ENCODE measurements around the gene NNT. TPM values are rescaled to one million over a fixed set of nuclear protein-coding genes. Genes with fewer than 3 reads are reported as not detected.
"Not testable (repeated sequence)": the region's sequence is repeated elsewhere in the genome, so short reads cannot be mapped to it uniquely, and the experiment has no call there.

NNT gene
- total RNA-seq, 4 donors from 2014 or later, result 21.9 to 93.0 (median 48.8) TPM

DNA sequence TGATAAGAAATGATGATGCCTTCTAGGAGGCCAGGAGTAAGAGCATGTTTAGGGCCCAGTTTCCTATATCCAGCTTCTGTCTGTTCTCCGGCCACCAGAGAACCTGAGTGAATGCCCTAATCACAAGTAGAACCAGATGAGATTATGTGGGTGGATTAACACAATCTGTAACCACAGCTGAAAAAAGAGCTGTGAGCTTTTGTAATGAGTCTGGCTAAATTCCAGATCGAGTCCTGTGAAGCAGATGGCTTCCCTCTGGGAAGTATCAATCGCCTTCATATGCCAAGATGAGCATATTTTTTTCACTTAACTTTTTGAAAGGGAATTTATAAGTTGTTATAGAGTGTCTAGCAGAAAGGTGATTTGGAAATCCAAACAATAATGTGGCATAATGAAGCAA, 99.8 kb downstream of the NNT start:
- no peaks in the 10 kb centered on the region for H3K27me3 ChIP-seq
- in situ Hi-C loops (cut with MboI; ENCODE audit: low pct_ligation_motif_present in 1 of 4, low pct_unique_long_range_greater_than_20kb in 1 of 4, low sequenced_read_pairs in 3 of 4) (no loop called here), intact Hi-C loops (cut with DNase I; ENCODE audit: low total_unique reads) (no loop called here)
- no peak overlapping the region for H3K4me3 ChIP-seq
- no peak for TF ChIP-seq EP300 (IDR thresholded peaks at IDR 0.05; ENCODE audit: low read depth)
- TF ChIP-seq CTCF (IDR thresholded peaks at IDR 0.05), result no peak
- no peak for TF ChIP-seq POLR2AphosphoS5 (IDR thresholded peaks at IDR 0.05)
- TF ChIP-seq POLR2A (IDR thresholded peaks at IDR 0.05), result no peak
- no peak for DNase-seq
- 73 to 80% methylated on average over 3 of the region's 3 CpGs for WGBS, 2 donors (ENCODE audit: low coverage in 1 of 2)
- H3K9me3 ChIP-seq, result no peaks in the 10 kb centered on the region
- H3K4me1 ChIP-seq, result no peaks in the 10 kb centered on the region
- peaks cover 0 to 9% (median 2%) of the 10 kb centered on the region in 4 donors for H3K36me3 ChIP-seq
- no peak overlapping the region for H3K27ac ChIP-seq

GRCh38 chr5:43704243-43704642, 101.3 kb downstream of the NNT start:
- TF ChIP-seq EP300 (IDR thresholded peaks at IDR 0.05; ENCODE audit: low read depth), result no peak
- TF ChIP-seq POLR2AphosphoS5 (IDR thresholded peaks at IDR 0.05), result no peak
- no peak for TF ChIP-seq POLR2A (IDR thresholded peaks at IDR 0.05)
- TF ChIP-seq CTCF (IDR thresholded peaks at IDR 0.05), result no peak
- WGBS, 2 donors (ENCODE audit: low coverage in 1 of 2), result 83 to 94% methylated on average over 1 to 4 of the region's 4 CpGs
- Histone ChIP-seq H3K27ac (no peak overlapping the region), H3K36me3 (peaks cover 0 to 9% (median 2%) of the 10 kb centered on the region in 4 donors), H3K9me3 (no peaks in the 10 kb centered on the region), H3K4me3 (no peak overlapping the region), H3K27me3 (no peaks in the 10 kb centered on the region), H3K4me1 (no peaks in the 10 kb centered on the region)
- intact Hi-C loops (cut with DNase I; ENCODE audit: low total_unique reads) (no loop called here), in situ Hi-C loops (cut with MboI; ENCODE audit: low pct_ligation_motif_present in 1 of 4, low pct_unique_long_range_greater_than_20kb in 1 of 4, low sequenced_read_pairs in 3 of 4) (no loop called here)
- no peak for DNase-seq

DNA sequence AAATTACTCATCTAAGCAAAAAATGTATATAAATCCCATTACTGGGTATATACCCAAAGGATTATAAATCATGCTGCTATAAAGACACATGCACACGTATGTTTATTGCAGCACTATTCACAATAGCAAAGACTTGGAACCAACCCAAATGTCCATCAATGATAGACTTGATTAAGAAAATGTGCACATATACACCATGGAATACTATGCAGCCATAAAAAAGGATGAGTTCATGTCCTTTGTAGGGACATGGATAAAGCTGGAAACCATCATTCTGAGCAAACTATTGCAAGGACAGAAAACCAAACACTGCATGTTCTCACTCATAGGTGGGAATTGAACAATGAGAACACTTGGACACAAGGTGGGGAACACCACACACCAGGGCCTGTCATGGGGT, 103.6 kb downstream of the NNT start:
- H3K9me3 ChIP-seq; H3K36me3 ChIP-seq; H3K4me1 ChIP-seq; in situ Hi-C loops (cut with MboI; ENCODE audit: low pct_ligation_motif_present in 1 of 4, low pct_unique_long_range_greater_than_20kb in 1 of 4, low sequenced_read_pairs in 3 of 4); intact Hi-C loops (cut with DNase I; ENCODE audit: low total_unique reads); H3K27me3 ChIP-seq; H3K4me3 ChIP-seq; DNase-seq; H3K27ac ChIP-seq: not testable (repeated sequence)
- WGBS, 2 donors (ENCODE audit: low coverage in 1 of 2), result 75 to 78% methylated on average over 1 of the region's 1 CpG

- DNase-seq, result no peak
- H3K27ac ChIP-seq, result no peak overlapping the region
- H3K36me3 ChIP-seq, result peaks cover 0 to 1% (median 0%) of the 10 kb centered on the region in 4 donors
- 88 to 91% methylated on average over 6 of the region's 6 CpGs for WGBS, 2 donors (ENCODE audit: low coverage in 1 of 2)
- no peak overlapping the region for H3K4me3 ChIP-seq
- H3K27me3 ChIP-seq, result no peaks in the 10 kb centered on the region
- in situ Hi-C loops (cut with MboI; ENCODE audit: low pct_ligation_motif_present in 1 of 4, low pct_unique_long_range_greater_than_20kb in 1 of 4, low sequenced_read_pairs in 3 of 4) (no loop called here), intact Hi-C loops (cut with DNase I; ENCODE audit: low total_unique reads) (no loop called here)
- H3K9me3 ChIP-seq, result no peaks in the 10 kb centered on the region
- TF ChIP-seq POLR2AphosphoS5 (IDR thresholded peaks at IDR 0.05) (no peak), POLR2A (IDR thresholded peaks at IDR 0.05) (no peak), CTCF (IDR thresholded peaks at IDR 0.05) (no peak), EP300 (IDR thresholded peaks at IDR 0.05; ENCODE audit: low read depth) (no peak)
- H3K4me1 ChIP-seq, result no peaks in the 10 kb centered on the region
Measured at GRCh38 chr5:43711496-43711895, 108.5 kb downstream of the NNT start.

GRCh38 chr5:43712081-43712480, 109.1 kb downstream of the NNT start:
- Histone ChIP-seq H3K36me3 (no peaks in the 10 kb centered on the region), H3K27me3 (no peaks in the 10 kb centered on the region), H3K4me1 (no peaks in the 10 kb centered on the region), H3K27ac (no peak overlapping the region), H3K9me3 (no peaks in the 10 kb centered on the region), H3K4me3 (no peak overlapping the region)
- 91 to 97% methylated on average over 3 of the region's 3 CpGs for WGBS, 2 donors (ENCODE audit: low coverage in 1 of 2)
- intact Hi-C loops (cut with DNase I; ENCODE audit: low total_unique reads) (no loop called here), in situ Hi-C loops (cut with MboI; ENCODE audit: low pct_ligation_motif_present in 1 of 4, low pct_unique_long_range_greater_than_20kb in 1 of 4, low sequenced_read_pairs in 3 of 4) (no loop called here)
- DNase-seq, result no peak
- no peak for TF ChIP-seq EP300 (IDR thresholded peaks at IDR 0.05; ENCODE audit: low read depth)
- no peak for TF ChIP-seq POLR2A (IDR thresholded peaks at IDR 0.05)
- TF ChIP-seq CTCF (IDR thresholded peaks at IDR 0.05), result no peak
- TF ChIP-seq POLR2AphosphoS5 (IDR thresholded peaks at IDR 0.05), result no peak

DNA sequence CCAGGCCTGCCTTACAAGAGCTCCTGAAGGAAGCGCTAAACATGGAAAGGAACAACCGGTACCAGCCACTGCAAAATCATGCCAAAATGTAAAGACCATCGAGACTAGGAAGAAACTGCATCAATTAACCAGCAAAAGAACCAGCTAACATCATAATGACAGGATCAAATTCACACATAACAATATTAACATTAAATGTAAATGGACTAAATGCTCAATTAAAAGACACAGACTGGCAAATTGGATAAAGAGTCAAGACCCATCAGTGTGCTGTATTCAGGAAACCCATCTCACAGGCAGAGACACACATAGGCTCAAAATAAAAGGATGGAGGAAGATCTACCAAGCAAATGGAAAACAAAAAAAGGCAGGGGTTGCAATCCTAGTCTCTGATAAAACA, 116.8 kb downstream of the NNT start:
- in situ Hi-C loops (cut with MboI; ENCODE audit: low pct_ligation_motif_present in 1 of 4, low pct_unique_long_range_greater_than_20kb in 1 of 4, low sequenced_read_pairs in 3 of 4), result loop anchor here in 1 of 4 donors (10.0 kb wide), 1 partner anchor 1055 kb away; no protein-coding TSS in a partner anchor
- H3K4me1 ChIP-seq; H3K4me3 ChIP-seq; H3K9me3 ChIP-seq; DNase-seq; H3K36me3 ChIP-seq; H3K27ac ChIP-seq; intact Hi-C loops (cut with DNase I; ENCODE audit: low total_unique reads); H3K27me3 ChIP-seq: not testable (repeated sequence)
- WGBS, 2 donors (ENCODE audit: low coverage in 1 of 2), result 60 to 96% methylated on average over 1 to 3 of the region's 3 CpGs
